ENCODE measurements around the gene DIDO1. TPM values are rescaled to one million over a fixed set of nuclear protein-coding genes. Genes with fewer than 3 reads are reported as not detected.
A peak's percentile ranks its signal among the peaks of the same experiment; 100 is the strongest.

Gene DIDO1
- total and polyA plus RNA-seq, 9 of the 15 experiments (the other 6 are each of a cell fraction or from before 2014, with no cell fraction given): 4.4 to 46.8 (median 31.2) TPM

DNA sequence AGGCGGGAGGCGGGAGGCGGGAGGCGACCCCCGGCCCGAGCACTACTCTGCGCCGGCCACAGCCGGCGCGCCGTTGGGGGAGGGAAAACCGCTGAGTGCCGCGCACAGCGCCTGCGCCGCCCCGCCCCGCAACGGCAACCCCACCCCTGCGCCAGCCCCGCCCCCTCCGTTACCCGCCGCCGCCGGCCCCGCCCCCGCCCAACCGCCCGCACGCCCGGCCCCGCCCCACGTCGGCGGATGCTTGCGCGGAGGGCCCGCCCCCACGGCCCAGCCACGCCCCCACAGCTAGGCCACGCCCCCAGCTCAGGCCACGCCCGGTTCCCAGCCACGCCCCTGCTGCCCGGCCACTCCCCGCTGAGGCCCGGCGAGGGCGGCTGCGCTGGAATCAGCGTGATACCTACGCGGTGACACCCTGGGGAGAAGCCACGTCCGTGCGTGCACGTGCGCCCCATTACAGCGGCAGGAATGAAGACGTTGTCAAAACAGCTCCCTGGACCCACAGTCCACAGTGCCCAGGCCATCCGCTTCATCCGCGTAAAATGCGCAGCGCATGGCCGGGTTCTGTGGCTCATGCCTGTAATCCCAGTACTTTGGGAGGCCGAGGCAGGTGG, 64.5 kb downstream of the DIDO1 start, which contains the start of gene TCFL5 (continued):
- TF ChIP-seq CBFB (CRISPR knock-in tag; IDR thresholded peaks at IDR 0.05): no peak
- TF ChIP-seq CBX3 (IDR thresholded peaks at IDR 0.05; ENCODE audit: borderline replicate concordance in 1 of 2, low read length in 2 of 2): peak in 1 of 2 experiments; percentile 76; a peak in 1 of 3 replicates
- TF ChIP-seq ZFP91 (CRISPR knock-in tag; IDR thresholded peaks at IDR 0.05): no peak
- TF ChIP-seq MEIS2 (IDR thresholded peaks at IDR 0.05; ENCODE audit: partially characterized antibody): peak; percentile 63
- TF ChIP-seq ZNF699 (CRISPR knock-in tag; IDR thresholded peaks at IDR 0.05; ENCODE audit: insufficient replicate concordance): no peak
- TF ChIP-seq ZNF239 (CRISPR knock-in tag; IDR thresholded peaks at IDR 0.05): no peak
- no peak for TF ChIP-seq FOXA3 (CRISPR knock-in tag; conservative IDR thresholded peaks at IDR 0.05 in 1 of 2, IDR thresholded peaks at IDR 0.05 in 1 of 2)
- TF ChIP-seq RBM39 (optimal IDR thresholded peaks at IDR 0.05; ENCODE audit: low read depth, low read length): no peak
- TF ChIP-seq ZNF253 (CRISPR knock-in tag; conservative IDR thresholded peaks at IDR 0.05): no peak
- TF ChIP-seq PPARD (CRISPR knock-in tag; IDR thresholded peaks at IDR 0.05): no peak
- no peak for TF ChIP-seq POU5F1 (IDR thresholded peaks at IDR 0.05; ENCODE audit: borderline replicate concordance, low read depth, low read length, partially characterized antibody)
- TF ChIP-seq, protein P1, sequence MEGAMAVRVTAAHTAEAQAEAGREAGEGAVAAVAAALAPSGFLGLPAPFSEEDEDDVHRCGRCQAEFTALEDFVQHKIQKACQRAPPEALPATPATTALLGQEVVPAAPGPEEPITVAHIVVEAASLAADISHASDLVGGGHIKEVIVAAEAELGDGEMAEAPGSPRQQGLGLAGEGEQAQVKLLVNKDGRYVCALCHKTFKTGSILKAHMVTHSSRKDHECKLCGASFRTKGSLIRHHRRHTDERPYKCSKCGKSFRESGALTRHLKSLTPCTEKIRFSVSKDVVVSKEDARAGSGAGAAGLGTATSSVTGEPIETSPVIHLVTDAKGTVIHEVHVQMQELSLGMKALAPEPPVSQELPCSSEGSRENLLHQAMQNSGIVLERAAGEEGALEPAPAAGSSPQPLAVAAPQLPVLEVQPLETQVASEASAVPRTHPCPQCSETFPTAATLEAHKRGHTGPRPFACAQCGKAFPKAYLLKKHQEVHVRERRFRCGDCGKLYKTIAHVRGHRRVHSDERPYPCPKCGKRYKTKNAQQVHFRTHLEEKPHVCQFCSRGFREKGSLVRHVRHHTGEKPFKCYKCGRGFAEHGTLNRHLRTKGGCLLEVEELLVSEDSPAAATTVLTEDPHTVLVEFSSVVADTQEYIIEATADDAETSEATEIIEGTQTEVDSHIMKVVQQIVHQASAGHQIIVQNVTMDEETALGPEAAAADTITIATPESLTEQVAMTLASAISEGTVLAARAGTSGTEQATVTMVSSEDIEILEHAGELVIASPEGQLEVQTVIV (CRISPR knock-in tag; IDR thresholded peaks at IDR 0.05; ENCODE audit: borderline replicate concordance): no peak
- TF ChIP-seq ZNF431 (CRISPR knock-in tag; IDR thresholded peaks at IDR 0.05): no peak
- no peak; the same call in 1 of the 2 replicates for TF ChIP-seq ZNF263 (CRISPR knock-in tag; IDR thresholded peaks at IDR 0.05; ENCODE audit: borderline replicate concordance)
- TF ChIP-seq CEBPB (tag; IDR thresholded peaks at IDR 0.05): no peak
- peak; percentile 79 for TF ChIP-seq RBFOX2 (IDR thresholded peaks at IDR 0.05; ENCODE audit: low read depth, low read length)
- no peak for TF ChIP-seq ETS2 (tag; IDR thresholded peaks at IDR 0.05; ENCODE audit: borderline replicate concordance, poor library complexity, severe bottlenecking)
- TF ChIP-seq, protein P2, sequence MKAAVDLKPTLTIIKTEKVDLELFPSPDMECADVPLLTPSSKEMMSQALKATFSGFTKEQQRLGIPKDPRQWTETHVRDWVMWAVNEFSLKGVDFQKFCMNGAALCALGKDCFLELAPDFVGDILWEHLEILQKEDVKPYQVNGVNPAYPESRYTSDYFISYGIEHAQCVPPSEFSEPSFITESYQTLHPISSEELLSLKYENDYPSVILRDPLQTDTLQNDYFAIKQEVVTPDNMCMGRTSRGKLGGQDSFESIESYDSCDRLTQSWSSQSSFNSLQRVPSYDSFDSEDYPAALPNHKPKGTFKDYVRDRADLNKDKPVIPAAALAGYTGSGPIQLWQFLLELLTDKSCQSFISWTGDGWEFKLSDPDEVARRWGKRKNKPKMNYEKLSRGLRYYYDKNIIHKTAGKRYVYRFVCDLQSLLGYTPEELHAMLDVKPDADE (conservative IDR thresholded peaks at IDR 0.05; ENCODE audit: control insufficient read depth, low read depth, low read length): no peak

Measured in K562 (cell line).